Type B pancreatic cell (in vitro differentiated cells): ENCODE measurements around the gene KRTAP10-9. TPM values are rescaled to one million over a fixed set of nuclear protein-coding genes. Genes with fewer than 3 reads are reported as not detected.

Experiments used
- DNase-seq: peaks from one replicate; pipeline ENCODE4 v3.0.0; 2021; ENCODE audit warnings: mixed read lengths; ENCODE audit not compliant: unreplicated experiment; ENCODE audit errors: extremely low spot score
- H3K27ac Mint-ChIP-seq: 2 replicates; pipeline ENCODE4 v1.8.0; 2021; ENCODE audit warnings: mild to moderate bottlenecking, mixed read lengths
- H3K27me3 Mint-ChIP-seq: 2 replicates; pipeline ENCODE4 v1.8.0; 2021; ENCODE audit warnings: mixed read lengths
- H3K36me3 Mint-ChIP-seq: 2 replicates; pipeline ENCODE4 v1.8.0; 2021; ENCODE audit warnings: mixed read lengths
- H3K4me1 Mint-ChIP-seq: one replicate; pipeline ENCODE4 v1.8.0; 2021; ENCODE audit warnings: mixed read lengths; ENCODE audit not compliant: unreplicated experiment
- H3K4me3 Mint-ChIP-seq: 2 replicates; pipeline ENCODE4 v1.8.0; 2021; ENCODE audit warnings: mild to moderate bottlenecking, mixed read lengths
- H3K9me3 Mint-ChIP-seq: 2 replicates; pipeline ENCODE4 v1.8.0; 2021; ENCODE audit warnings: mixed read lengths
- CTCF ChIP-seq: fragments of 200-600 bp; sonication (generic); conservative IDR thresholded peaks from 2 replicates; pipeline ENCODE4 v1.5.0; 2021; ENCODE audit warnings: antibody characterized with exemption, mild to moderate bottlenecking
- total RNA-seq: library from RNA; stranded (reverse); gene quantifications from 2 replicates; pipeline ENCODE4 v1.2.1, GENCODE V29; 2021; ENCODE audit warnings: low replicate concordance

The KRTAP10-9 gene
- total RNA-seq, 1 donor from 2014 or later = not detected

GRCh38 chr21:44582055-44582454, 44.8 kb upstream of the KRTAP10-9 start:
- H3K9me3 Mint-ChIP-seq = no peaks in the 10 kb centered on the region
- peaks cover 6% of the 10 kb centered on the region for H3K4me1 Mint-ChIP-seq
- no peak for TF ChIP-seq CTCF
- no peak for DNase-seq
- H3K4me3 Mint-ChIP-seq = no peak overlapping the region
- peaks cover 24% of the 10 kb centered on the region for H3K27me3 Mint-ChIP-seq
- no peak overlapping the region for H3K27ac Mint-ChIP-seq
- no peaks in the 10 kb centered on the region for H3K36me3 Mint-ChIP-seq

- TF ChIP-seq CTCF = no peak
- no peak for DNase-seq
- H3K36me3 Mint-ChIP-seq = no peaks in the 10 kb centered on the region
- H3K27me3 Mint-ChIP-seq = peaks cover 29% of the 10 kb centered on the region
- H3K4me1 Mint-ChIP-seq = peaks cover 6% of the 10 kb centered on the region
- no peak overlapping the region for H3K4me3 Mint-ChIP-seq
- H3K27ac Mint-ChIP-seq = no peak overlapping the region
- no peaks in the 10 kb centered on the region for H3K9me3 Mint-ChIP-seq
Measured at GRCh38 chr21:44583089-44583799, 43.6 kb upstream of the KRTAP10-9 start.

GRCh38 chr21:44583800-44584147, 43.1 kb upstream of the KRTAP10-9 start:
- no peak for DNase-seq
- Mint-ChIP-seq H3K4me3 (no peak overlapping the region), H3K27ac (no peak overlapping the region), H3K9me3 (no peaks in the 10 kb centered on the region), H3K27me3 (peaks cover 29% of the 10 kb centered on the region), H3K36me3 (no peaks in the 10 kb centered on the region), H3K4me1 (peaks cover 6% of the 10 kb centered on the region)
- TF ChIP-seq CTCF = no peak

GRCh38 chr21:44585892-44586291, 41.0 kb upstream of the KRTAP10-9 start:
- Mint-ChIP-seq H3K4me3 (no peak overlapping the region), H3K27me3 (peaks cover 29% of the 10 kb centered on the region), H3K9me3 (no peaks in the 10 kb centered on the region), H3K36me3 (no peaks in the 10 kb centered on the region), H3K4me1 (peaks cover 6% of the 10 kb centered on the region), H3K27ac (no peak overlapping the region)
- no peak for TF ChIP-seq CTCF
- DNase-seq = no peak

GRCh38 chr21:44589094-44589493, 37.8 kb upstream of the KRTAP10-9 start:
- peaks cover 4% of the 10 kb centered on the region for H3K4me1 Mint-ChIP-seq
- H3K4me3 Mint-ChIP-seq = no peak overlapping the region
- H3K36me3 Mint-ChIP-seq = no peaks in the 10 kb centered on the region
- no peak for DNase-seq
- peaks cover 21% of the 10 kb centered on the region for H3K27me3 Mint-ChIP-seq
- no peak for TF ChIP-seq CTCF
- H3K27ac Mint-ChIP-seq = no peak overlapping the region
- H3K9me3 Mint-ChIP-seq = no peaks in the 10 kb centered on the region
